ENCODE results near the gene MTA2.
A peak's percentile ranks its signal among the peaks of the same experiment; 100 is the strongest.
"Not testable (repeated sequence)": the region's sequence is repeated elsewhere in the genome, so short reads cannot be mapped to it uniquely, and the experiment has no call there.

Gene MTA2
- 62.6 to 152 (median 94.9) reads per million in 17 experiments for total RNA-seq

DNA sequence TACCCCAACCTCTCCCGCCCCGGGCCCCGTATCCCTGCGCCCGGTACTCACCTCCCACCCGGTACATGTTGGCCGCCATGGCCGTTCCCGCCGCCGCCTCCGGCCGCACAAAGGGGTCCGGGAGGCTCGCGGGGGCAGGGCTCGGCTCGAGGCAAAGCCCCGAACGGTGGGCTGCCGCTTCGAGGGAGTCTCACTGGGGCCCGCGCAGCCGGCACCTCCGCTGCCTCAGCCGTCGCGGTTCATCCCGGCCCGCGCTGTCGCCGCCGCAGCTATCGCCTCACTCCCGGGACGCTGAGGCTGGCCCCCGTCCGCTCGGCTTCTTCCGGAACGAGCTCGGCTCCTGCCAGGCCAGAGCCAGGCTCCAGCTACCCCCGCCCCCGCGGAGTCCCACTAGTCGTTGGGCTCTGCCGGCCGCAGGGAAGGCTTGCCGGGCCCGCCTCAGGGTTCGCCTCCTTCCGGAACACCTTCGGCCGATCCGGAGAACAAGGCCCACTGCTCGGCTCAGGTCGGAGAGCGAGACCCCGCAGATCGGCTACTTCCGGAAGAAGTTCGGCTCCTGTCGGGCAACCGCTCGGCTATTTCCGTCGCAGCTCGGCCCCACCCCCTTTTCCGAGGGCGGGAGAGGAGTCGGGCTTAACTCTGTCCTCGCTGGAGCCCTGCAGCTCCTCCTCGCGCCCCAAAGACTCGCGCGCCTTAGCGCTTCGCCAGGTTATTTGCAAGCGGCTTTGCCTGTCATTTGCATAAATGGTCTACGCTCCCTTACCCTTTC is at the start of gene MTA2:
MTA2 (minus strand) TSS at position 494 of the 769 bp plus-strand sequence; CDS start at position 79, 415 bp downstream.
- peak; percentile 99 for DNase-seq

DNA sequence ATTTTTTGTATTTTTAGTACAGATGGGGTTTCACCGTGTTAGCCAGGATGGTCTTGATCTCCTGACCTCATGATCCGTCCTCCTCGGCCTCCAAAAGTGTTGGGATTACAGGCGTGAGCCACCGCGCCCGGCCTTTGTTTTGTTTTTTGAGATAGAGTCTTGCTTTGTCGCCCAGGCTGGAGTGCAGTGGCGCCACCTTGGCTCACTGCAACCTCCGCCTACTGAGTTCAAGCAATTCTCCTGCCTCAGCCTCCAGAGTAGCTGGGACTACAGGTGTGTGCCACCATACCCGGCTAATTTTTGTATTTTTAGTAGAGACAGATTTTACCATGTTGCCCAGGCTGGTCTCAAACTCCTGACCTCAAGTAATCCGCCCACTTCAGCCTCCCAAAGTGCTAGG is 48.6 kb upstream of the MTA2 start:
- DNase-seq: not testable (repeated sequence)

DNA sequence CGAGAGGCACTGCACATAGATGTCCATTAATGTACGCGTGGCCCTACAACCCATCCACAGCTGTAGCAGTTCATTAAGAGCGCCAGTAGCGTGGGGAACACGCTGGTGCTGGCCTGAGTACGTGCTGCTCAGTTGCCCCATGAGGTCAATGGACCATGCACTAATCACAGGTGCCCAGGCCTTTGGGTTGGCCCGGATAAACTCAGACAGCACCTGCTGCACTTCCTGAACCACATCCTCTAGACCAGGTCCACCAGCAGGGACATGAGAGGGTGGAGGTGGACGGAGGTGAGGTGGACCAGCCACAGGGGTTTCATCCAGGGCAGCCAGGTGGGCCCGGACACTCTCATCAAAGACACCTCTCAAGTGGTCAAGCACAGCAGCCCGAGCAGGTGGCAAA is 47.8 kb upstream of the MTA2 start:
- no peak for DNase-seq

DNA sequence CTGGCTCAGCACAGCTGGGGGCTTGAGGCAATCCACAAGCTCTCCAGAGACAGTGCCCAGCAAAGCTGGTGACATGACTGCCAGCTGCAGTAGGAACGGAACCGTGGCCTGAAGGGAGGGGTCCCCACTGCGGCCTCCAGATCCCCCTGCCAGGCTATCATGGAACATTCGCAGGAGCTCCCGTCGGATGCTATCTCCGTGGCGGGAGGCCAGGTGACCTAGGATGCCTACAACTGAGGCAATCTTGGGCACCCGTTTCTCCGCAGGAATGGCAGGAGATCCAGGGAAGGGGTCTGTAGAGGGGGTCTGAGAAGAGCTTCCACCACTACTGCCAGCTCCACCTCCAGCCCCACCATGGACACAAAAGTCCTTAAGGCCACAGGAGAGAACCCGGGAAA is 47.3 kb upstream of the MTA2 start:
- no peak for DNase-seq

DNA sequence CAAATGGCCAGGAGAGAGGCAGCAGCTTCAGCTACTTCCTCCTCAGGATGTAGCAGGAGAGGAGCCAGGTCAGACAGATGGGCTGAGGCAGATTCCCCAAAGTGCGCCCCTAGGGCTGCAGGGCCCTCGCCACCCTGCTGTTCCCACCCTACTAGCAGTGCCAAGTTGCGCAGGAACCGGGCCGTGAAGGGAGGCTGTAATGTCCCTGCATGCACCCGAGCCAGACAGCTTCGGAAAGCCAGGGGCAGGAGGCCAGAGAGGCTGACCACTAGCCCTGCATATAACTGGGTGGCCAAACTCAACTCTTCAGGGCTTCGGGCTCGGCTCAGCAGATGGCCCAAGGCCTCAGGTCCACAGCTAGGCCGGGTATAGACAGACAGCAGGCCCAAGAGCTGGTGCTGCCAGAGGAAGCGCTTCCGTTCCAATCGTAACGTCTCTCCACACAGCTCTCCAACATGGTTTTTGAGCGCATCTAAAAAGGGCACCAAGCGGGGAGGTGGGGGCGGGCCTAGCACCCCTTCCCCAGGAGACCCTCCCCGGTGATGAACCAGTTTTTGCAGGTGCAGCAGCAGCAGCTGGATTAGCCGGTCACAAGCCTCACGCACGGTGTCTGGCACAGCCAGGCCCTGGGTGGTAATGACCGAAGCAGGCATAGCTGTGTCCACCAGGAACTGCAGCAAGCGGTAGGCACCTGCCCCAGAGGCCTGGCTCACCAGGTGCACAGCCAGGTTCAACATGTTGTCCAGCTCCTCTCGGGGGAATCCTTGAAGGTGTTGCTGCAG is 46.7 kb upstream of the MTA2 start:
- no peak for DNase-seq

DNA sequence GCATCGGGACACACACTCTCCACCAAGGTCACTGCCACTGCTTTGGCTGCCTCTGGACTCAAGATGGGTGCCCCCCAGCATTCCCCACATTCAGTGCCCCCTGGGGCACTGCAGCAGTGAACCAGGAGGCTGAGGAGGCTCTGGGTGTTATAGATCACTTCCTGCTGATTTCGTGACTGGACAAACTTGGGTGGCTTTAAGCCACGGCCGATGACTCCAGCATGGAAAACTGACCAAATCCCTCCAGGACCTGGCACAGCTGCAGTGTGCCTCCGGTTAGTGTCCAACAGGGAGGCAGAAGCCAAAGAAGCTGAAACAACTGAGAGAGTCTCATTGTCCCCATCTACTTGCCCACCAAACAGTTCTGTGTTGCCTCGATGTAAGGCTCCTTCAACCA is 45.9 kb upstream of the MTA2 start:
- no peak for DNase-seq

DNA sequence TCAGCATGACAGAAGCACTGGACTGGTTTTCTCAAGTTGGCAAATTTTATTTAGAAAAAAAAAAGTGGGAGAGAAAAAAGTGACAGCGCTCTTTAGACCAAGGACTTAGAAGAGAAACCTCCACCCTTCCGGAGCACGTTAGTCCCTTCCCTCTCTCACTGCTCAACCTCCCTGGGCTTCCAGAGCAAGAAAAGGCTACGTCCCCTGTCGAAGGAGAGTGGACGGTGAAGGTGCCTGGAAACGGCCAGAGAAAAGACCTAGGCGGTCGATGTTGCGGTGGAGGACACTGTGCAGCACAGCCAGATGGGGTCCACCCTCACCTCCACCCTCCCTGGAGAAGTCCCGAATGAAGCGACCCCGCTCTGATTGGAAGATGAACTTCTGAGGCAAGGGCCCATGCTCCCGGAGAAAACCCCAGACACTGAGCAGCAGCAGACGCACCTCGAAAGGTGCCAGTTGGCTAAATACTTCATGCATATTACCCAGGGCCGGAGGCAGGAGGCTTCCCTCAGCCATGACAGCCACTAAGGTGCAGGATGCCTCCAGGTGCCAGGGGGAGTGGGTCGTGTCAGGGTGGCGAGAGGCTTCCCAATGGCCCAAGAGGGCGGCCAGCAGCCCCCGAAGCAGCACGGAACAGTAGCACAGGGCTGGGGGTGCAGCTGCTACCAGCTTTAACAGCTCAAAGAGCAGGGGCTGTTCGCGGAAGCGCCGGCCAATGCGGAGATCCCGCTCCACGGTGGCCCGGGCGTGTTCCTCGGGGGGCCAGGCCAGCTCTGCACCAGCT is 45.4 kb upstream of the MTA2 start:
- DNase-seq: no peak

DNA sequence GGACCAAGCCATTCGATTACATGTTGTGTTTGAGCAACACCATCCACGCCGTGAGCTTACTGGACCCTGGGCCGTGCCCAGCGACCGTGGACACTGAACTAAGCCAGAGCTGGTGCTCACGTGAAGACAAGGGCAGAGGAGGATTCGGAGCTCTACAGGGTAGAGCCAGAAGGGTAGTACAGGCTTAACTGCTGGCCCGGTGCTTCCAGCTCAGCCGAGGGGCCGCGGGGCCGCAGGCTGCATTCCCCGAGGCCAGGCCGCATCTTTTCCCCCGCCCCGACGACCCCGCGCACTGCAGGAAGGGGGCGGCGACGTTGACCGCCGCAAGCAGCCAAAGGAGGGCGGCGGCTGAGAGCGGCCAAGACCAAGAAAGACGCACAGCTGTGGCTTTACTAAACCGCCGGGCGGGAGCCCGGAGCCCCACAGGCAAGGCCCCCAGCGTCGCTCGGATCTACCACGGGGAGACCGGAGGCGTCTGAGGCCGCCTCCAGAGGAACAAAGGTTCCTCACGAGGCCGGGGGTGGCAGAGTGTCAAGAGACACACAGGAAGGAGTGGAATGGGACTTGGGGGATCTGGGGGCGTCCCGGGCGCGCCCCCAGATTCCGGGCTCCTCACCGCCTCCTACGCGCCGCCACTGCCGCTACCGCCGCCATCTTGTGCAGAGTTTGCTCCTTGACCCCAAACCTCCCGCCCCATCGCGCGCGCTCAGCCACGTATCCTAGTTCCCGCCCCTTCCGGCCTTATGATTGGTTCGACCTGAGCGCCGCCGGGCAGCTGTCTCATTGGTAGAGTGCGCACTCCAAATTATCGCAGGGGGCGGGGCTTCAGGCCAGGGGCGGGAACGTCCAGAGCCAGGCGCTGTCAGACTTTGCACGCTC is 44.5 kb upstream of the MTA2 start, which contains the start of gene GANAB:
GANAB (minus strand) TSS at position 668 of the 879 bp plus-strand sequence; CDS start at position 654, 14 bp downstream.
- DNase-seq: peak; percentile 99 to 100 (median 99)

DNA sequence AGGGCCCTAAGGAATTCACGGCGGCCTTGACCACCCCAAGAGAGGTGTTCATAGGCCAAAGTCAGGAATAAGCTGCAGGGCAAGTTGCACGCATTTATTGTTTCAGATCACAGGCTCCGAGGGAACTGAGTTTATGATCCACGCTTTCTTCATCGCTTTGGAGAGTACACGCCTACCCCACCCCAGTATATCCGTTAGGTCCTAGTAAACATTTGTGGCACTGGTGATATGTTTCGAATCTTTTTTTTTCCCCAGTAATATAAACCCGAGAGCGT is 43.9 kb upstream of the MTA2 start:
- DNase-seq: no peak

DNA sequence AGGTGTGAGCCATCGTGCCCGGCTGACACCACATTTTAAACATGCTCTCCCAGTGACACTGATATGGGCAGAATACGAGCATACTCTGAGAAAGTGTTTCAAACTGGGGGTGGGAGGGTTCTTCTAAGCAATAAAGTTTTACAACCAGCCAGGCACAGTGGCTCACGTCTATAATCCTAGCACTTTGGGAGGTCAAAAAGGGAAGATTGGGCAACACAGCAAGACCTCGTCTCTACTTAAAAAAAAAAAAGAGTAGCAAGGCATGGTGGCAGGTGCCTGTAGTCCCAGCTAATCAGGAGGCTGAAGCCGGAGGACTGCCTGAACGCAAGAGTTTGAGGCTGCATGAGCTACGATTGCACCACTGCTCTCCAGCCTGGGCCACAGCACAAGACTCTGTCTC is 42.6 kb upstream of the MTA2 start:
- DNase-seq: no peak

DNA sequence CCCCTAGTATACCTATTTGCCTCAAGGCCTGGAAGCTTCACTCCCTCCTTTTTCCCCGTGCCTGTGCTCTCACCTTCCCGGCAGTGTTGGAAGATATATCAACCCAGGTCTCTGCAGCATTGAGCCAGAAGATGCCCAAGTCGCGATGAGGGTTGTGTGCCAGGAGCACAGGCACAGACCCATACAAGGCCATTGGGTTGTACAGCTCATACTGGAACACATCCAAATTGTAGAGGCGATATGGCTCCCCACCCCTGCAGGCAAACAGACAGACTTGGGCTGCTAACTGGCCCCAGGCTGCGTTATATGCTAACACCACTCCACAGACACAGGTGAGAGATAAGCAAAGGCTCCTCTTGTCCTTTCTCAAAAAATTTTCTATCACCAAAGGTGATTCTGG is 30.8 kb upstream of the MTA2 start:
- DNase-seq: no peak

DNA sequence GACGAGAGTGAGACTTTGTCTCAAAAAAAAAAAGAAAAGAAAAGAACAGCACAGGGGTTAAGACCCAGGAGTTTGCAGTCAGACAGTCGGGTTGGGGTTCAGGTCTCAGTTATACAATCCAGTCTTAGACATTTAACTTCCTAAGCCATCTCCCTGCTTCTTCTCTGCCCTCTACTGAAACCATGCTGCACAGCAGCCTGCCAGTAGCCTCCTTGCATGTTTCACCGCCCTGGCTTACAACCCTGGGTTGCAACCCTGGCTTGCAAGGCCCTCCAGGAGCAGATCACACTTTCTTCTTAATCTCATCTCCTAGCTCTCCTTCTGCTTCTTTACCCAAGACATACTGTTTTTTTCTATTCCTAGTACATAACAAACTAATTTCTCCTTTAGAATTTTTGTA is 26.0 kb upstream of the MTA2 start:
- DNase-seq: peak in 1 of 4 experiments; percentile 27

DNA sequence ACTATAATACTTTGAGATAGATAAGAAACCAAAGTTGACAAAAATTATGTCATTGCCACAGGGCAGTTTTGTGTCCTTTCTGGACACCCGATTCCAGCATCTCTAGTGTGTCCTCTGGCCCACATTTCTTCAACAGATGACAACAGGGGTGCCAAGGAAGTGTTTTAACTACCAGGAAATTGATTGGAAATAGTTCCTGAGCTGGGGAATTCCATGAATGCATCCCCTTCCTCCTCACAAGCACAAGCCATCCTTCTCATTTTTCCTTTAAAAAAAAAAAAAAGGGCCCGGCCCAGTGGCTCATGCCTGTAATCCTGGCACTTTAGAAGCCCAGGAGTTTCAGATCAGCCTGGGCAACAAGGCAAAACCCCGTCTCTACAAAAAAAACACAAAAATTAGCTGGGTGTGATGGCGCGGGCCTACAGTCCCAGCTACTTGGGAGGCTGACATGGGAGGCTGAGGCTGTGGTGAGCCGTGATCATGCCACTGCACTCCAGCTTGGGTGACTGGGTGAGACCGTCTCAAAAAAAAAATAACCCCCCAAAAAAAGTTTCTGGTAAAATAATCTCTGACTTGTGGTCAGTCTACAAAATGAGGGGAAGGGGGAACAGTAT is 20.9 kb upstream of the MTA2 start:
- no peak for DNase-seq

DNA sequence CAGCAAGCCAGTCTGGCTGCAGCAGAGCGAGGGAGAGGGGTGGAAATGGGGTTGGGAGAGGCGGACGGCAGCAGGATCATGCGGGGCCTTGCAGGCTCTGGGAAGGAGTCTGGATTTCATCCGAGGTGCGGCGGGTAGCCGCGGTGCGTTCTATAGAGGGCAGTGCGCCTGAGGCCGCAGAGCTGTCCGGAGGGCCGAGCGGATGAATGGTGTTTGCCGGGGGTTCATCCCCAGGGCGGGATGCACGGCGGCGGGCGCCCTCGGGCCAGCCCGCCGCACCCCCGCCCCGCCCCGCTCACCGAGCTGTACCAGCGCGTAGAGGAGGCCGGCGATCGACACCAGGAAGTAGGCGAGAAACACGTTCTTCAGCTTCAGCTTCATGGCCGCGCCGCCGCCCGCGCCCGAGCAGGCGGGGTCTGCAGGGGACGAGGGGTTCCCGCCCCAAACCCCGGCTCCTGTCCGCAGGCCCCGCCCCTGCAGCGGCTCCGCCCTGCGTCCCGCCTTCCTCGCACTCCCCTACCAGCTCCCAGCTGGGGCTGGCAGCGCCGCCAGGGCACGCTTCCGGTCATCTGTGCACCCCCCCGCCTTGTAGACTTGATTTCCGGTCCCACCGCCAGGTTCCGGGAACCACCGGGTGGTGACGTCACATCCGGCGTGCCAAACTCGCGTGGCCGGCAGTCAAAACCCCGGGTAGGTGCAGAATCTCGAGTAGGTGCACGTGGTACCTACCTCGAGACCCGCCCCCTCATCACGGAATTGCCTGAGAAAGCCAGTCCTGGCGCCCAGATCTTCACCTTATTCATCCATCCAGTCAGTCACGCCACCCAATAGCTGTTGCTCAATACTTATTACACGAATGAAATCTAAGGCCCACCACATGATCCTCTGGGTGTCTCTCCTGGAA is 20.2 kb upstream of the MTA2 start, which contains the start of gene B3GAT3:
B3GAT3 (minus strand) TSS at position 420 of the 904 bp plus-strand sequence; CDS start at position 381, 39 bp downstream.
- DNase-seq: peak; percentile 99

DNA sequence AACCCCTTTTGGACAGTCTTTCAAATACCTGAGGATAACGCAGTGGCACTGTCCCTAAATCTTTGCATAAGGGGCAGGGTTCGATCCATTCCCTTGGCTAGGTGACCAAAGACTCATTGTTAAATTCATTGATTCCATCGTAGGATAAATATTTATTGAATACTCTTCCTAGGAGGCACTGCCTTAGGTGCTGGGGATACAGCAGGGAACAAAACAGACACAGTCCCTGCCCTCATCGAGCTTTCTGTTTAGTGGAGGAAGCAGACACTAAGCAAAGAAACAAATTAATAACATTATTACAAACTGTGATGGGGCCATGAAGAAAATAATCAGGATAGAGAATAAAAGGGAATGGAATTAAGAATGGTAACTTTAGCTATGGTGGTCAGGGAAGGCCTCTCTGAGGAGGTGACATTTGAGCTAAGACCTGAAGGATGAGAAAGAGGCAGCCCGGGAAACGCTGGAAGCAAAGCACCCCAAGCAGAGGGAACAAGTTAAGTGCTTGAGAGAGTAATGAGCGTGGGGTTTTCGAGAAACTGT is 19.4 kb upstream of the MTA2 start:
- no peak for DNase-seq

DNA sequence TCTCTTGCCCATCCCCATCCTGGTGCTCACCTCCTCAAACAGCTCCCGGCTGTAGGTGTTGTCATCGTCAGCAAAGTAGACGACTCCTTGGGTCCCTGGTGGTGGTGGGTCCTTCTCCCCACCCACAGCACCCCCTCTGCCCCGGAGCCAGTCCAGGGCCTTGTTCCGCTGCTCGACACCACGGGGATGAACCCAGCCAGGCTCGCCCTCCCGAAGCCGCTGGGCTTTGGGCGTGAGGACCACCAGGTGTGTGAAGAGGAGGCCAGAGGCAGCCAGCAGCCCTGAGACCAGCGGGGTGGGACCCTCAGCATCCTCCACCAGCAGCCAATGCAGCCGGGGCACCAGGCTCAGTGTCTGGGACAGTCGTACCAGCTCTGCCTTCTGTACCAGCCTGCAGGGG is 15.3 kb upstream of the MTA2 start:
- not testable (repeated sequence) for DNase-seq

DNA sequence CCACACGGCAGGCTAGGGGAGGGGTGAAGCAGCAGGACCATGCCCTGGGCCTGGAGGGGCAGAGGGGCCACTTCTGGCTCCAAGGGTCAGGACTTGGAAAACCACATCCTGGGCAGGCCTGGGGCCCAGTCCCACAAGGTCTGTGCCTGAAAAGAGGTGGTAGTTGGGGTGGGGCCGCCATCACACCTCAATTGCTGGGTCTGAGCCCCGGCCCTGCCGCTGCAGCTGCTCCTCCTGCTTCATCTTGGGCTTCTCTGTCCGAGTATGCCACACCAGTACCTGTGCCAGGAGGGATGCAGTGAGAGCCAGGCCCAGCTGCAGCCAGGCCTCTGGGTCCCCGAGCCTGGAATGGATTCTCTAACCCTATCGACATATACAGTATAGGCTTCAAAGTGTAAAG is 13.9 kb upstream of the MTA2 start:
- DNase-seq: no peak

DNA sequence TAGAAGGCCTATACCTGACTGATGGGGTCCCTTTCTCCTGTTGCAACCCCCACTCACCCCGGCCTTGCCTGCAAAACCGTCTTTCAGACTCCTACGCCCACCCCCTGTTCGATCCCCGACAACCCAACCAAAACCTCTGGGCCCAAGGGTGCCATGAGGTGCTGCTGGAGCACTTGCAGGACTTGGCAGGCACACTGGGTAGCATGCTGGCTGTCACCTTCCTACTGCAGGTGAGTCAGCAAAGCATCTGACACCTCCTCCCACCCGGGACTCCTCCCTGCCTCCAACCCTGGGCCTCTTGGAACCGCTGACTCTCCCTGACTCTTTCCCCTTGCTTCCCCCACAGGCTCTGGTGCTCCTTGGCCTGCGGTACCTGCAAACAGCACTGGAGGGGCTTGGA is 12.6 kb upstream of the MTA2 start:
- DNase-seq: peak in 1 of 4 experiments; percentile 33

DNA sequence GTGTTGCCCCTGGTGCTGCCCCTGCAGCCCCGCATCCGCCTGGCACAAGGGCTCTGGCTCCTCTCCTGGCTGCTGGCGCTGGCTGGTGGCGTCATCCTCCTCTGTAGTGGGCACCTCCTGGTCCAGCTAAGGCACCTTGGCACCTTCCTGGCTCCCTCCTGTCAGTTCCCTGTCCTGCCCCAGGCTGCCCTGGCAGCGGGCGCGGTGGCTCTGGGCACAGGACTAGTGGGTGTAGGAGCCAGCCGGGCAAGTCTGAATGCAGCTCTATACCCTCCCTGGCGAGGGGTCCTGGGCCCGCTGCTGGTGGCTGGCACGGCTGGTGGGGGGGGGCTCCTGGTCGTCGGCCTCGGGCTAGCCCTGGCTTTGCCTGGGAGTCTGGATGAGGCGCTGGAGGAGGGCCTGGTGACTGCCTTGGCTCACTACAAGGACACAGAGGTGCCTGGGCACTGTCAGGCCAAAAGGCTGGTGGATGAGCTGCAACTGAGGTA is 11.7 kb upstream of the MTA2 start:
- no peak for DNase-seq
